ENCODE data around the gene GASK1B.
A peak's percentile ranks its signal among the peaks of the same experiment; 100 is the strongest.

Gene GASK1B

GRCh38 chr4:158172261-158173258, at the start of gene GASK1B:
GASK1B (minus strand) TSS chr4:158173025; CDS start chr4:158171375, 1,650 bp downstream.
- DNase-seq = no peak

DNA sequence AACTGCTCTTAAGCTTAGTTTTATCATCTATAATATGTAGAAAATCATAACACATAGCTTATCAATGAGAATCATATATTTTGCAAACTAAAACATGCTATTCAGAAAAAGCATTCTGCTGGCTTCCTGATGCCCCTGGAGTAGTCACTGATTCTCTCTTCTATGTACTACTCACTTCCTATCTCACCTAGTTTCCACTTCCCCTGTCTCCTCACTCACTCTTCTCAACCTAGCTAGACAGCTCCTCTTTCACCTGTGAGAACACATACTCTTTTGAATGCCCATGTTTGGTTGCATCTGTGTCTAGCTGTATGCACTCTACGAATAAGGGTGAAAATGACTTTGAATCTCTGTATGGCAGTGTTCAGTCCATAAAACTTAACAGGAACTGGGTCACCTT, 46.8 kb upstream of the GASK1B start:
- no peak for DNase-seq

DNA sequence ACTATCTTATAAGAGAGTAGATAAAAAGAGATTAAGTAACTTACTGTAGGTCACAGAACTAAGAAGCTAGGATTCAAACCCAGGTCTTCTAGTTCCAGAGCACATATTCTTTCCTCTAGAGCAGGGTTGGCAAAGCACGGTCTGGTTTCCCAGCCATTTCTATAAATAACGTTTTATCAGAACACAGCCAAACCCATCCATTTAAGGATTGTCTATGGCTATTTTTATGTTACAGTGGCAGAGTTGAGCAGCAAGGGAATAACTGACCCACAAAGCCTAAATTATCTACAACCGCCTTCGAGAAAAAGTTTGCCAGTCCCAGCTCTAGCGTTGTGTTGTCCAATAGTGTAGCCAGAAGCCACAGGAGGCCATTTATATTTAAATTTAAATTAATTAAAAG, 44.9 kb upstream of the GASK1B start:
- no peak for DNase-seq

- no peak for DNase-seq
Measured at GRCh38 chr4:158214856-158215255, 42.0 kb upstream of the GASK1B start.

DNA sequence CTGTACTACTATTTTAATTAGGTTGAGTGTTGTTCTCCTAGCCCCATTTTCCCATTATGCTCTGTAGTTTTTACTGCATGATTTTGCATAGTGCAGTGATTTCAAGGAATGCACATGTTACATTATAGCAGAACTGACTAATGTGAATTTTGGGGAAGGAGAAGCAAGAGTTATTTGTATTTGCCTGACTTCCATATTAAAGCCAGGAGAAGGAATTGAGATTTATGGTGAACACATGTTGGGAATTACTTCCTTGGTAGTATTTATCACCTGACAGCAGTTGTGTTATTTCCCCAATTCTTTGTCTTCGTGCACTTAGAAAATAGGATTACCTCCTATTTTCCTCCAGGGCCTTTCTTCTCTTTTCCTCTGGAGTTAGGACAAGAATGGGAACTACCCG, 40.6 kb upstream of the GASK1B start:
- DNase-seq = no peak

GRCh38 chr4:158211222-158211621, 38.4 kb upstream of the GASK1B start:
- no peak for DNase-seq

GRCh38 chr4:158209825-158210807, 37.3 kb upstream of the GASK1B start, which contains the start of gene TMEM144:
TMEM144 (plus strand) TSS chr4:158210486; CDS start chr4:158212668, 2,182 bp downstream.
- DNase-seq = peak; percentile 23

DNA sequence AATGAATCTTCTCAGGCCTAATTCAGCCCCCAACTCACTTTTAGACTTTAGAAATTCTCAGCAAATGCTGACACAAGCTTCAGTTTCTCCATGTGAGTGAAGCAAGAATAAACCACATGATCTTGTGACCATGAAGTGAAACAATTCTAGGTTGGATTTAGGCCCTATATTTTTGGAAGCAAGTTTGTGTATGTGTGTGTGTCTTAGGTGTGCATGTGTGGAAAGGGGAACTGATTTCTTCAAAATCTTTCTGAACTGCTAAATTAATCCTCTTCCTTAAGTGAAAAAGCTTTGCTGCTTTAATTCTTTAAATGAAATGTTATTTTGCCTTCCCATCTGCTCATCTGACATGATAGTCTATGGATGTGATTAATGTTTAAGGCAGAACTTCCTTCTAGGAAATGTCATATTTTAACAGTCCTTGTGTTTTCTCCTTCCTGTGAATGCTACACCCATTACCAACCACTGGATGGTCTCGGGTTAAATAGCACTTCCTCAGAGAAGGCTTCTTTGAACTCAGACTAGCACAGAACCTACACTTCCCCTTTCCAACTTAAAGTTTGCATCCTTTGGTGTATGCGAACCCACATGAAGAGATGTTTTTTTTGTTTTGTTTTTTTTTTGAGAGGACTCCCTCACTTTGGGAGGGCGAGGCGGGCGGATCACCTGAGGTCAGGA, 36.3 kb upstream of the GASK1B start:
- no peak for DNase-seq

GRCh38 chr4:158203929-158204328, 31.1 kb upstream of the GASK1B start:
- no peak for DNase-seq

DNA sequence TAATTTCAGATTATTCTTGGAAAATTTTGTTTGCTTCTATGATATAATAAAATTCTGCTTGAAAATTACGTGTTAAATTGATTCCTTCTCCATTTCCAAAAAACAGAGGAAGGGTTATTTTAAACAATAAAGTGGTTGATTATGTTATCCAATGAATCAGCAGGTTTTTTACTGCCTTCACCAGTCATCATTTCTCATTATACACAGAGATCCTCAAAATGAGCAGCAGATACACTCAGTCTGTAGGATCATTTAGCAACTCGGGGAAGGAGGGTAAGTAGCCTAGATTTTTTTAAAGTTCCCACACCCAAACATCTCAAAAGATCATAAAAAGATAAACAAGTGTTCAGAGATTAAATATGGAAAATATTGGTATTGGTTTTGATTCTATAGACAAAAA, 30.6 kb upstream of the GASK1B start:
- no peak for DNase-seq

DNA sequence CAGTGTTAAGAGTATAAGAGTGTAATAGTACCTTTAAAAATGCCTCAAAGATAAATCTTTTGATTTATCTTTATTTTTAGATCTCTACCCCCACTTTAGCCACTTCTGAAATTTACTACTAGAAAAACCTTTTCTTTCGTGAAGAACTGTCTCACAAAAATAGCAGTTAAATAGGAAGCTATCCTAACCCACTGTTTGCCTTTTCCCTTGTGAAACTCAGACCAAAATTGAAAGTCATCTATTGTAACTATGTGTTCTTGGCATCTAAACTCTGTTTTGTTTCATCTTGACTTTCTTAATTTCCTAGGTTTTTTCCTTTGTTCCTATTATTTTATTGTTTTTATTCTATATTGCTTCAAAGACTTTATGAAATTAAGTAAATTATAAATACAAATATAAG, 29.7 kb upstream of the GASK1B start:
- no peak for DNase-seq

DNA sequence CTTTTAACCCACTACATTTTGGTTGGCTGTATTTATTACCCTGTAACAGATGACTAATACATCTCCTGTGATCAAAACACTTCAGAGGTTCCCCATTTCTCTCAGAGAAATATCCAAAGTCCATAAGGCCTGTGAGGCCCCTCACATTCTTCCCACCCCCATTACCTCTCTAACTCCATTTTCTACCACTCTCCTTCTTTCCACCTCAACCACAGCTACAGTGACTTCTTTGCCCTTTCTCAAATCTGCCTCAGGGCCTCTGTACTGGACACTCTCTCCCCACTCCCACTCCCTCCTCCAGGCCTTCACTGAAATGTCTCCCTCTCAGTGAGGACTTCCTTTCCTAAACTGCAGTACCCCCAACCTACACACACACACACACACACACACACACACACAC, 29.1 kb upstream of the GASK1B start:
- DNase-seq = no peak

- no peak for DNase-seq
Measured at GRCh38 chr4:158201322-158201721, 28.5 kb upstream of the GASK1B start.

DNA sequence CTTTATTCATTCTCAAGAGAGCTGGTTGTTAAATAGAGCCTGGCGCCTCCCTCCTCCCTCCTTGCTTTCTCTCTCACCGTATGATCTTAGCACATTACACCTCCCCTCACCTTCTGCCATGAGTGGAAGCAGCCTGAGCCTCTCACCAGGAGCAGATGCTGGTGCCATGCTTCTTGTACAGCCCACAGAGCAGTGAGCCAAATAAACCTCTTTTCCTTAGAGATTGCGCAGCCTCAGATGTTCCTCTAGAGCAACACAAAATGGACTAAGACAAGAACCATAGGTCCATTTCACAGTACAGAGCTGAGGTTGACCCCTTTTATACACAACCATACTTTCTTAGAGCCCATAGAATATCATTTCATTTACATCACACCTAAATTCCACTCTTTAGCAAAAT, 27.4 kb upstream of the GASK1B start:
- DNase-seq = no peak

DNA sequence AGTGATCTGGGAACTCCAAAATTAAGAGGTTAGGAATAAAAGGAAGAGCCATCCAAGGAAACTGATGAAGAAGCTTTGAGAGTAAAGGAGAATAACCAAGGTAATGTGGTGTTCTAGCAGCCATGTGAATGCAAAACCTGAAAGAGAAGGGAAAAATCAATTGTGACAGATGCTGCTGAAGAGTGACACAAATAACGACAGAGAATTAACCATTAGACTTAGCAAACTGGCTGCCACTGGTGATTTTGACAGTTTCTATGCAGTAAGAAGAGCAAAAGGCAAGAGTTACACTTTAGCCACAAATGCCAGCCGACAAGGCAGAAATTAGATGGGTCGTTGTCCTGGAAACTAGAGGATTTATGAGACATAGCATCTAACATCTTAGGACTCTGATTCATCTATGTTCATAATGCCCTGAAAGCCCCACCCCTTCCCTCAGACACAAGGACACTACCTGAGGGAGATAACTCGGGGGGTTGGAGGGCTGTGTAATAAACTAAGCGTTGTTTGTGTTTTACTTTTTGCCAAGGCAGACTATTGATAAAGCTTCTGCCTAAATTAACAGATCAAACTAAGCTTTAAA, 24.5 kb upstream of the GASK1B start:
- no peak for DNase-seq

DNA sequence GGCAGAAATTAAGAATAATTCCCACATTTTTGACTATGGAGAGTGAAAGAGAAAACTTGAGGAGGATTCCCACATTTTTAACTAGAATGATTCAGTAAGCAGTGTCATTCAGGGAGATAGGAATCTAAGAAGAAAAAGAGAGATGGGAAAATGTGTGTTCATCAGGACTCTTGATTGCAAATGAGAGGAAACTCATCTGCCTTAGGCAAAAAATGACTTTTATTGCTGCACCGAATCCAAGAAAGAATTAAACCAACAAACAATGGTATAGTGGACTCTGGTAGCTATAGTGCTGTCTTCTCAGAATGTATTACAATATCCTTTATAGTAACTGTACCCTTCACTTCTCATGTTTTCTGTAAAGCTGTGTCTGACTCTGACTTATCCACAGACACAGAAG, 22.5 kb upstream of the GASK1B start:
- no peak for DNase-seq

DNA sequence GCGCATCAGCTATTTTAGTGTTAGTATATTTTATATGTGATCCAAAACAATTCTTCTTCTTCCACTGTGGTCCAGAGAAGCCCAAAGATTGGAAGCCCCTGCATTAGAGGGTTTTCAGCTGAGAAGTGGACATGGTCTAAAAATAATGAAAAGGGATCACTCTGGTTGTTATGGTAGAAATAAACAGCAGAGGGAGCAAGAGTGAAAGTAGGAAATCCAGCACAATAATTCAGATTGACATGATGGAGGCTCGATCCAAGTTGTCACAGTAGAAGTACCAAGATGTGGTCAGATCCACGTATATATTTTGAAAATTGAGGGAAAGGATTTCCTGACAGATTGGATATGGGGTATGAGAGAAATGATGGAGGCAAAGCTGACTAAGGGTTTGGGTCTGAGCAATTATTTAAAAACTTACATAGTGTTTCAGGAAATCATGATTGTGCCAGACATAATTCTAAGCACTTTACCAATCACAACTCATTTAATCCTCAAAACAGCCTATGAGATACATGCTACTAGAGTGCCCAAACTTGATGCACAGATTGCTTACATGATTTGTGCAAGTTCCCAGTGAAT, 20.4 kb upstream of the GASK1B start:
- DNase-seq = no peak

DNA sequence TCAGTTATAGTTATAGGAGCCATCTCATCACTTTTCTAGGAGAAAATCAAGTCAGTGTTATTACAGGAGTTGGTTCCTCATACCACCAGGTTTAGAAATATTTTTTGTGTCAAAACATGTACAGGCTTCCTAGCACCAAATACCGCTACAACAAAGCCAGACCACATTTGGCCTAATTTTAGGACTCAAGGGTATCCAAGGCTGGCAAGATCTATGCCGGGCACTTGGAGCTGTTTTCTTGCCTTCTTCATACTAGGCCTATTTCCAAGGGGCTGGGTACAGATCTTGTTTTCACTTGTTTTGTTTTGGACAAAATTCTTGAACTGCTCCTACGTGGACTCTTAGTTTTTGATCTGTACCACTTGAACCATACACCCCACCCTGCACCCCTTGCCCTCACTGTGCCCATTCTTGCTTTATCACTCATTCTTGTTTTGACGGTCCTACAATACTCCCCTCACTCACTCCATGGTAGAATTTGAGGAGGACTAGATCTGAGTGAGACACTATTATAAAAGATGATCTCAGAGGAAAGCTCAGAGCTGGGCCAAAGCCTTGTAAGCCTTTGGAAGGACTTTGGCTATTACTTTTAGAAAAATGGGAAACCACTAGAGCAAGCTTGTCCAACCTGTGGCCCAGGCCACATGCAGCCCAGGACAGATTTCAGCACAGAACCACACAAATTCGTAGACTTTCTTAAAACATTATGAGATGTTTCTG, 19.8 kb upstream of the GASK1B start:
- no peak for DNase-seq

DNA sequence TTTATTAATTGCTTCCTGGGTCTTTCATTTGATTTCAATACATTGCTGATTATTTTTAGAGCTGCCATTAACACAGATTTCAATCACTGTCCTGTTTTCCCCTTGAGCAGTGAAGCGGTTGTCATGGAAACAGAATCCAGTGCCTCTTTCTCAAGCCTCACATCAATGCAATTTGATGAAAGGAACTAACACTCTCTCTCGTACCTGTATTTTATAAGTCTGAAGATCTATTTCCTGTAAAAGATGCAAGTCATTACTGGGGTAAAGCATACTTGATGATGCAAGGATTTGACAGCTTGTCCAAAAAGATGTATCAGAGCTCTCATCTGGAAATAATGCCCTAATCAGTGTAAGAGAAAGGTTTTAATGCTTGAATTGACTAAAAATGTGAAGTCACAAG, 17.9 kb upstream of the GASK1B start:
- no peak for DNase-seq

DNA sequence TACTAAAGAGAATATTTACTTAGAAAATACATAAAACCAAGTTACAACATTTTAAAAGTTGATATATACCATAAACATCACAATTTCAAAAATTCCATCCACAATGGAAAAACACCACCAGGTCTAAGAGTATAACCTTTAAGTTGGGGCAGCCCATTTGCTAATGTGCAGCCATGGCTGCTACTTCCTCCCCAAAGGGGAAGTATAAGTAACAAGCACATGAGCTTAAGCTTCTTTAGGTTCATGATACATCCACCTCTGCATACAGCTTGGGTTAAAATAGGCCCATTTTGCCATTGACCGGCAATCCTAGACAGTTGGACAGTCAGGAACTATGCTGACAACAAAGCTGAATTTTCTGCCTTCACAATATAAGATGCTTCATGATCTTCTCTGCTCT, 16.6 kb upstream of the GASK1B start:
- no peak for DNase-seq

DNA sequence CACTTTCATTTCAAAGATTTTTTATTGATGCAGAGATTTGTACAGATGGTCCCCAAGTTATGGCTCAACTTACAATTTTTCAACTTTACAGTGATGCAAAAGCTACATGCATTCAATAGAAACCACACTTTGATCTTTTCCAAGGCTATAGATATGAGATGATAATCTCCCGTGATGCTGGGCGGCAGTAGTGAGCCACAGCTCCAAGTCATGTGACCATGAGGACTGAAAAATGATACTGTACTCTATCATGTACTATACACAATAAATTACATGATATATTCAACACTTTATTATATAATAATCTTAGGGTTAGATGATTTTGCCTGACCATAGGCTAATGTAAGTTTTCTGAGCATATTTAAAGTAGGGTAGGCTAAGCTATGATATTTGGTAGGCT, 14.0 kb upstream of the GASK1B start:
- no peak for DNase-seq
